ENCODE measurements around the gene NINJ1.

DNA sequence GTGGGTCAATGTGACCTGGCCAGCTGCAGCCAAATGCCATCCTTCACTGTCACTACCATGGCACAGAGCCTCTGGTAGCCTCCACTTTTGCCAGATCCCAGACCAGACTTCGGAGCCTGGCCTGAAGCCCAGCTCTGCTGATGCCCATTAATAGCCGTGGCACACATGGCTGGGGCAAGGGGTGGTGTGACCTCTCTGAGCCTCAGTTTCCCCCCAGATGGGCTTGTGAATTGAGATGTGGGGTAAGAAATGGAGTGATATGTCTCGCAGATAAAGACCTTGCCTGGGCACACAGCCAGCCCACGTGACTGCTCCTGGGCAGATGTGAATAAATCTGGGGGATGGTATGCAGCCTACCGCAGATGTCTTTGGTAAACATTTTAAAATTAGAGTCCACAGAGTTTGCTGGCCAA lies 61.7 kb downstream of the NINJ1 start:
- TF ChIP-seq, protein P1, sequence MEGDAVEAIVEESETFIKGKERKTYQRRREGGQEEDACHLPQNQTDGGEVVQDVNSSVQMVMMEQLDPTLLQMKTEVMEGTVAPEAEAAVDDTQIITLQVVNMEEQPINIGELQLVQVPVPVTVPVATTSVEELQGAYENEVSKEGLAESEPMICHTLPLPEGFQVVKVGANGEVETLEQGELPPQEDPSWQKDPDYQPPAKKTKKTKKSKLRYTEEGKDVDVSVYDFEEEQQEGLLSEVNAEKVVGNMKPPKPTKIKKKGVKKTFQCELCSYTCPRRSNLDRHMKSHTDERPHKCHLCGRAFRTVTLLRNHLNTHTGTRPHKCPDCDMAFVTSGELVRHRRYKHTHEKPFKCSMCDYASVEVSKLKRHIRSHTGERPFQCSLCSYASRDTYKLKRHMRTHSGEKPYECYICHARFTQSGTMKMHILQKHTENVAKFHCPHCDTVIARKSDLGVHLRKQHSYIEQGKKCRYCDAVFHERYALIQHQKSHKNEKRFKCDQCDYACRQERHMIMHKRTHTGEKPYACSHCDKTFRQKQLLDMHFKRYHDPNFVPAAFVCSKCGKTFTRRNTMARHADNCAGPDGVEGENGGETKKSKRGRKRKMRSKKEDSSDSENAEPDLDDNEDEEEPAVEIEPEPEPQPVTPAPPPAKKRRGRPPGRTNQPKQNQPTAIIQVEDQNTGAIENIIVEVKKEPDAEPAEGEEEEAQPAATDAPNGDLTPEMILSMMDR (IDR thresholded peaks at IDR 0.05): no peak
- TF ChIP-seq POLR2A (IDR thresholded peaks at IDR 0.05): no peak
- TF ChIP-seq POLR2AphosphoS5 (IDR thresholded peaks at IDR 0.05): peak; percentile 29
